ENCODE results near the gene RASSF6.

Gene RASSF6

DNA sequence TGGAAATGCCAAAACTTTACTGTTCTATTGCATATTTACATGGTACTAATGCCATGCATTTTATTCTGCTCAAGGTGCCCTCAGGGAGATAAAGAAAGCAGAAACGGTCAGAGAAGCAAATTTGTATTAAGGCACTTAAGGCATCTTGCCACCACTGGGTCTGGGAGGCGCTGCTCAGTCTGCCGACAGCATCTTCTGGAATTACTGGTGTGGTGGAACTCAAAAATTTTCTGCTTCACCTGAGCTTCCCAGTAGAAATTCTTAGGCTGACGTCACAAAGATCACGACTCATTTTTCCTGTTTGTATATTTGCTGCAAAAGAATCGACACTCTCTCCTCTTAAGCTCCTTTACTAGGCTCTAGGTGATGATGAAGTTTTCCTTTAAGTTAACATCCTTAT lies 3.0 kb downstream of the RASSF6 start:
- TF ChIP-seq POLR2AphosphoS5 (IDR thresholded peaks at IDR 0.05; ENCODE audit: borderline replicate concordance, low read depth, low read length) (no peak), EZH2 (IDR thresholded peaks at IDR 0.05) (no peak)
- no peak for DNase-seq (ENCODE audit: low read depth, low spot score)
- no peak overlapping the region for H3K27ac ChIP-seq
- H3K36me3 ChIP-seq (ENCODE audit: insufficient read depth, low read length), result no peaks in the 10 kb centered on the region
- H3K4me3 ChIP-seq, result no peak overlapping the region
- no peaks in the 10 kb centered on the region for H3K9me3 ChIP-seq (ENCODE audit: low read depth, low read length)
- H3K9ac ChIP-seq (ENCODE audit: insufficient read length), result no peak overlapping the region

DNA sequence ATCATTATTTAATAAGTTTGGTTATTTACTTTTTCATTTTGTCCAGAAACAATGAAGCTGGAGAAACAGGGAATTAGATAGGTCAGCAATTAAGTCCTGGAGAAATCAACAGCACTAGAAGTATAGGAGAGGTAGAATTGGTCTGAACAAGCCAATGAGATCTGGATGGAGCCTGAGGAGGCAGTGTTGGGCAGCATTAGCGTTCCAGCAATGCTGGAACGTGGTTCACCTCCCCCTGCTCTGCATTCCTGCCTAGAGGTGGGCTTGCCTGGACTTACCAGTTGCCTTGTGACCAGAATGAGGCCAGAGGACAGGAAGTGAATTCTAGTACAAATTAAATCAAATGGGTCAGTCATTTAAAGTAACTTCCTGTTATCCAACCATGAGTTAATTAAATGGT lies 4.6 kb downstream of the RASSF6 start:
- Histone ChIP-seq H3K9ac (ENCODE audit: insufficient read length) (no peak overlapping the region), H3K36me3 (ENCODE audit: insufficient read depth, low read length) (no peaks in the 10 kb centered on the region), H3K4me3 (no peak overlapping the region), H3K9me3 (ENCODE audit: low read depth, low read length) (no peaks in the 10 kb centered on the region), H3K27ac (no peak overlapping the region)
- no peak for DNase-seq (ENCODE audit: low read depth, low spot score)
- no peak for TF ChIP-seq POLR2AphosphoS5 (IDR thresholded peaks at IDR 0.05; ENCODE audit: borderline replicate concordance, low read depth, low read length)
- TF ChIP-seq FOXP2 (optimal IDR thresholded peaks at IDR 0.05; ENCODE audit: control extremely low read depth, extremely low read length, insufficient read depth), result no peak
- TF ChIP-seq EZH2 (IDR thresholded peaks at IDR 0.05), result no peak

DNA sequence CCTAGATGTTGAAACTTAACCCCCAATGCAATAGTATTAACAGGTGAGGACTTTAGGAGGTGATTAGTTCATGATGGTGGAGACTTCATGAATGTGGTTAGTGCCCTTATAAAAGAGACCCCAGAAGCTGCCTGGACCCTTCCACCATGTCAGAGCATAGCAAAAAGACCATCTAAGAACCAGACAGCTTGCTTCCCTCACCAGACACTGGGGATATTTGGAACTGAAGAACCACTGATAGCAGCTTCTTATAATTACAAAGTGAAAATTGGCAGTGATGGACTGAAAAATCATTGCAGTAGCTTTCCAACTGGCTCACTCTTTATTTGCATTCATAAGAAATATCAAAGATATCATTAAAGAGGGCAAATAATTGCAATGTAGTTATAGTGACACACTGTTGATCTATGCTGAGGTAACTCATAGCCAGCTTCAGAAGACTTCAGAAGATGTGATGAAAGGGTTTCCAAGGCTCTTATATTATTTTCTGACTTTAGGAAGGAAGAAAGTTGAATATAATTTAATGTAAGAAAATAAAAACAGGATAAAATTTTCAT lies 5.8 kb downstream of the RASSF6 start:
- DNase-seq (ENCODE audit: low read depth, low spot score), result no peak
- no peak for TF ChIP-seq EZH2 (IDR thresholded peaks at IDR 0.05)
- no peak for TF ChIP-seq POLR2AphosphoS5 (IDR thresholded peaks at IDR 0.05; ENCODE audit: borderline replicate concordance, low read depth, low read length)
- TF ChIP-seq FOXP2 (optimal IDR thresholded peaks at IDR 0.05; ENCODE audit: control extremely low read depth, extremely low read length, insufficient read depth), result no peak
- Histone ChIP-seq H3K9ac (ENCODE audit: insufficient read length) (no peak overlapping the region), H3K27ac (no peak overlapping the region), H3K36me3 (ENCODE audit: insufficient read depth, low read length) (no peaks in the 10 kb centered on the region), H3K9me3 (ENCODE audit: low read depth, low read length) (no peaks in the 10 kb centered on the region), H3K4me3 (no peak overlapping the region)

DNA sequence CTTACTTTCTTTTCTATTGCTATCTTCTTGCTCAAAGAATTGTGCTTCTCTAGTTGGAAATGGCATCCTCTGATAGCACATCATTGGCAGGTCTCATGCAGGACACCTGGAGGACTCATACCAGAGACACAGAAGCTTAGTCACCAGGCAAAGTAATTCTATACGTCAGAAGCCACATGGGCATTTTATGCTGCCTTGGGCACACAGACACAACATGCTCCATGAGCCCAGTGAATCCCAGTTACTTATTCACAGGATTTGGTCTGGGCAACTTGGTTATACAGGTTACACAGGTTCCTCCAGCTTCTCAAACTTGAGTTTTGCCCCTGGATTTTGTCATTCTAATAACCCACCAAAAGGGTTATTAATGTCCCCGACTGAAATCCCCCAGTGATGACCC lies 7.1 kb downstream of the RASSF6 start:
- Histone ChIP-seq H3K9ac (ENCODE audit: insufficient read length) (no peak overlapping the region), H3K9me3 (ENCODE audit: low read depth, low read length) (no peaks in the 10 kb centered on the region), H3K27ac (no peak overlapping the region), H3K4me3 (no peak overlapping the region), H3K36me3 (ENCODE audit: insufficient read depth, low read length) (no peaks in the 10 kb centered on the region)
- no peak for TF ChIP-seq EZH2 (IDR thresholded peaks at IDR 0.05)
- no peak for TF ChIP-seq POLR2AphosphoS5 (IDR thresholded peaks at IDR 0.05; ENCODE audit: borderline replicate concordance, low read depth, low read length)
- TF ChIP-seq FOXP2 (optimal IDR thresholded peaks at IDR 0.05; ENCODE audit: control extremely low read depth, extremely low read length, insufficient read depth), result no peak
- DNase-seq (ENCODE audit: low read depth, low spot score), result no peak

DNA sequence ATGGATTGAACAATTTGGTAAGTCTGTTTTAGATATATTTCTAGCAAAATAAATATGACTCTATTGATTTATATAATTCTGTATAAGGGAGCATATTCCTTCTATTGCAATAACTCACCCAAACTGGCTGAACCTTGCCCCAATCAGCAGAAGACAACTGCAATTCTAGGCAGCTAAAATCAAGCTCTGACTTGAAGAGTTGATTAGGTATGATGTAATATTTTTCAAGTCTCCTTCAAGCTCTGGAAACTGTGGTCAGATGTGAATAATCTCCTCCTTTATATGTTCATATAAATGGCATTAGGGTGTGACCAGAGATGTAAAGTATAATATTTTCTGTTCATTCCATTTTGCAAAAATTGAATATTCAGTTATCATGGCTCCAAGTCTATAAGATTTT lies 8.2 kb downstream of the RASSF6 start:
- no peak overlapping the region for H3K9ac ChIP-seq (ENCODE audit: insufficient read length)
- TF ChIP-seq POLR2AphosphoS5 (IDR thresholded peaks at IDR 0.05; ENCODE audit: borderline replicate concordance, low read depth, low read length) (no peak), FOXP2 (optimal IDR thresholded peaks at IDR 0.05; ENCODE audit: control extremely low read depth, extremely low read length, insufficient read depth) (no peak), EZH2 (IDR thresholded peaks at IDR 0.05) (no peak)
- H3K27ac ChIP-seq, result no peak overlapping the region
- no peak for DNase-seq (ENCODE audit: low read depth, low spot score)
- no peaks in the 10 kb centered on the region for H3K9me3 ChIP-seq (ENCODE audit: low read depth, low read length)
- H3K4me3 ChIP-seq, result no peak overlapping the region
- no peaks in the 10 kb centered on the region for H3K36me3 ChIP-seq (ENCODE audit: insufficient read depth, low read length)

DNA sequence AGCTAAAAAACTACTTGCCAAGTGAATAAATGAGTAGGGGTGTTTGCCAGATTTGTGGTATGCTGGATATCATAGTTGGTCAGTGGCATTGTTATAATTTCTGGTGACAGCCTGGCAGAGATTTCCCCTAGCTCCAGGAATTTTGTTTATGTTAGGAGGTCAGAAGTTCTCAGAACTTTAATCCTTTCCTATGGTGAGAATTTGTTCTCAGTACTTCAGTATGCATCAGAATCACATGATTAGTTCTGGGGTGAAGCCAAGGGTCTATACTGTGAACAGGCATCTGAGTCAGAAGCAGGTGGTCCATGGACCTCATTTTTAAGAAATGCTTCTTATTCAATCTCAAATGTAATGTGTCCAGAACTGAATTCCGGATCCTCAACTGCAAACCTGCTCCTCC lies 10.5 kb downstream of the RASSF6 start:
- DNase-seq (ENCODE audit: low read depth, low spot score), result no peak
- no peak overlapping the region for H3K4me3 ChIP-seq
- H3K27ac ChIP-seq, result no peak overlapping the region
- H3K36me3 ChIP-seq (ENCODE audit: insufficient read depth, low read length), result no peaks in the 10 kb centered on the region
- no peak for TF ChIP-seq POLR2AphosphoS5 (IDR thresholded peaks at IDR 0.05; ENCODE audit: borderline replicate concordance, low read depth, low read length)
- TF ChIP-seq EZH2 (IDR thresholded peaks at IDR 0.05), result no peak
- no peak for TF ChIP-seq FOXP2 (optimal IDR thresholded peaks at IDR 0.05; ENCODE audit: control extremely low read depth, extremely low read length, insufficient read depth)
- H3K9ac ChIP-seq (ENCODE audit: insufficient read length), result no peak overlapping the region
- H3K9me3 ChIP-seq (ENCODE audit: low read depth, low read length), result no peaks in the 10 kb centered on the region

DNA sequence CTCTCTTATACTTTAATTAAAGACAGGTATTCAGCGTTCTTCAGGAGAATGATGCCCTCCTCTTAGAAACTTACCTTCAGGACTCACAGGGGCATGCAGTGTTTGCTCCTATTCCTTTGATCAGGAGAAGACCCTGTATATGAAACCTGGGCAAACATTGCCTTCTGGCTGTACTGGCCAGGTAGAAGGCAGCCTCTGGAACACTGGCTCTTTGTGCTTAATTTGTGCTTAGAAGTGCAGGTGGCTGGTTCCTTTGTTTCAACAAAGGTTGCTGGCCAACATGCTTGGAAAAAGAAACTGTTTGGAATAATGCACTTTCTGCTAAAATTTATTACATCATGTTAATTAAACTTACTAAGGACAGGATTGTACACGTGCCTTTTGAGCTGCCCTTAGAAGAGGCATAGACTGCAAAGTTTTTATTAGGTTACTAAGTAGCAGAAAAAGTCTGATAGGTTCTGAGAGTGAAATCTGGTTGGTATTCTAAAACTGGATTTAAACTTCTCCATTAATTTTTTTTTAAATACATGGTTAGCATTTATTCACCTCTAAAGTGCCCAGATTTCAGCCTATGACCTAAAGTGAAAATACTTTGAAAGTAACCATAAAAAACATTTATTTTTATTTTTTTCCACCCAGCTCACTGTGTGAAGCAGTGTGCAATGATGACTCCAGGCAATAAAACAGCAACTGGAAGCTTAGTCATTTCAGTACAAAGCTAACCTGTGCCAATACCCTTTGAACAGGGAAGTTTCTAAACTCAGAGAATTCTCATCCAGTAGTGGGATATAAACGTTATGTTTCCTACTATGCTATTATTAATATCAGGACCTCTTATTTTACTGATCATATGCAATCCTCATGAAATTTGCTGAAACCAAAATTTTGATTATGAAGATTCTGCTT lies 11.3 kb downstream of the RASSF6 start:
- DNase-seq (ENCODE audit: low read depth, low spot score), result no peak
- Histone ChIP-seq H3K27ac (no peak overlapping the region), H3K9ac (ENCODE audit: insufficient read length) (no peak overlapping the region), H3K4me3 (no peak overlapping the region), H3K9me3 (ENCODE audit: low read depth, low read length) (no peaks in the 10 kb centered on the region), H3K36me3 (ENCODE audit: insufficient read depth, low read length) (no peaks in the 10 kb centered on the region)
- TF ChIP-seq EZH2 (IDR thresholded peaks at IDR 0.05) (no peak), POLR2AphosphoS5 (IDR thresholded peaks at IDR 0.05; ENCODE audit: borderline replicate concordance, low read depth, low read length) (no peak), FOXP2 (optimal IDR thresholded peaks at IDR 0.05; ENCODE audit: control extremely low read depth, extremely low read length, insufficient read depth) (no peak)

DNA sequence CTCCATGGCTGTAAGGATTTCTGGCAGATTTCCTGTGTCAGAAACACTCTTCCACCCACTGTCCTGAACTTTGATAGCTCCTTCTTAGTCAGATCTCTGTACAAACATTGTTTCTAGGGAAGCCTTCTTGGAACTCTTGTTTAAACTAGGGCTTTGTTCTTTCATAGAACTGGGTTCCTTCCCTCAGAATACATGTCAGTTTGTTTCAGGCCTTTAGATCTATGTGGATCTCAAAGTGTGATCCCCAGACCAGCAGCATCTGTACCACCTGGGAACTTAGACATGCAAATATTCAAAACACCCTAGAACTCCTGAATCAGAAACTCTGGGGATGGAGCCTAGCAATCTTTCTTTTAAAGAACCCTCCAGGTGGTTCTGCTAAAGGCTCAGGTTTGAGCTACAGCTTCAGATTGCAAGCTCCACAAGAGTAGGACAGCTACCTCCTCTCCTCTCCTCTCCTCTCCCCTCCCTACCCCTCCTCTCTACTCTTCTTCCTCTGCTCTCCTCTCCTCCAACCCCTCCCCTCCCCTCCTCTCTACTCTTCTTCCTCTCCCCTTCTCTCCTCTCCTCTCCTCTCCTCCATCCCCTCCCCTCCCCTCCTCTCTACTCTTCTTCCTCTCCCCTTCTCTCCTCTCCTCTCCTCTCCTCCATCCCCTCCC lies 12.7 kb downstream of the RASSF6 start:
- H3K36me3 ChIP-seq (ENCODE audit: insufficient read depth, low read length), result no peaks in the 10 kb centered on the region
- H3K27ac ChIP-seq, result no peak overlapping the region
- no peaks in the 10 kb centered on the region for H3K9me3 ChIP-seq (ENCODE audit: low read depth, low read length)
- H3K4me3 ChIP-seq, result no peak overlapping the region
- no peak for DNase-seq (ENCODE audit: low read depth, low spot score)
- no peak overlapping the region for H3K9ac ChIP-seq (ENCODE audit: insufficient read length)
- TF ChIP-seq FOXP2 (optimal IDR thresholded peaks at IDR 0.05; ENCODE audit: control extremely low read depth, extremely low read length, insufficient read depth), result no peak
- TF ChIP-seq EZH2 (IDR thresholded peaks at IDR 0.05), result no peak
- no peak for TF ChIP-seq POLR2AphosphoS5 (IDR thresholded peaks at IDR 0.05; ENCODE audit: borderline replicate concordance, low read depth, low read length)

Measured in SK-N-MC (cell line).